CD1c-positive myeloid dendritic cell (primary cell): ENCODE measurements around the gene SELENOF.
"Not testable (repeated sequence)": the region's sequence is repeated elsewhere in the genome, so short reads cannot be mapped to it uniquely, and the experiment has no call there.

Source experiments
- DNase-seq: peaks from one replicate; pipeline ENCODE4 v3.0.0-alpha.2; 2016; ENCODE audit errors: extremely low spot score

SELENOF gene

DNA sequence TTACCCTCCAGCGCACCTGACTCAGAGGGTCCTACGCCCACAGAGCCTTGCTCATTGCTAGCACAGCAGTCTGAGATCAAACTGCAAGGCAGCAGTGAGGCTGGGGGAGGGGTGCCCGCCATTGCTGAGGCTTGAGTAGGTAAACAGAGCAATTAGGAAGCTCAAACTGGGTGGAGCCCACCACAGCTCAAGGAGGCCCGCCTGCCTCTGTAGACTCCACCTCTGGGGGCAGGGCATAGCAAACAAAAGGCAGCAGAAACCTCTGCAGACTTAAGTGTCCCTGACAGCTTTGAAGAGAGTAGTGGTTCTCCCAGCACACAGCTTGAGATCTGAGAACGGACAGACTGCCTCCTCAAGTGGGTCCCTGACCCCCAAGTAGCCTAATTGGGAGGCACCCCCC lies 99.8 kb downstream of the SELENOF start:
- not testable (repeated sequence) for DNase-seq
